ENCODE data around the gene SBSN. TPM values are rescaled to one million over a fixed set of nuclear protein-coding genes. Genes with fewer than 3 reads are reported as not detected.

SBSN gene
- total RNA-seq, 1 donor from 2014 or later = not detected

GRCh38 chr19:35534803-35535480 lies 6.8 kb upstream of the SBSN start:
- H3K4me3 ChIP-seq (ENCODE audit: low read length in 3 of 3) = no peak overlapping the region
- H3K4me1 ChIP-seq (ENCODE audit: control insufficient read depth in 3 of 3, insufficient read depth in 3 of 3, low read length in 3 of 3) = peaks cover 0 to 5% (median 0%) of the 10 kb centered on the region in 3 donors
- H3K27ac ChIP-seq (ENCODE audit: low read depth, low read length) = no peak overlapping the region
- H3K27me3 ChIP-seq (ENCODE audit: control insufficient read depth in 3 of 3, insufficient read depth in 3 of 3, low read length in 3 of 3) = peaks cover 23 to 52% (median 49%) of the 10 kb centered on the region in 3 donors
- H3K9me3 ChIP-seq (ENCODE audit: control insufficient read depth in 3 of 3, low read length in 3 of 3) = no peaks in the 10 kb centered on the region
- no peaks in the 10 kb centered on the region for H3K36me3 ChIP-seq (ENCODE audit: control insufficient read depth in 3 of 3, insufficient read depth in 3 of 3, low read length in 3 of 3)
- no peak overlapping the region for H3K9ac ChIP-seq (ENCODE audit: low read depth in 1 of 3, low read length in 3 of 3)

- Histone ChIP-seq H3K27me3 (ENCODE audit: control insufficient read depth in 3 of 3, insufficient read depth in 3 of 3, low read length in 3 of 3) (peaks cover 31 to 62% (median 58%) of the 10 kb centered on the region in 3 donors), H3K9me3 (ENCODE audit: control insufficient read depth in 3 of 3, low read length in 3 of 3) (no peaks in the 10 kb centered on the region), H3K4me1 (ENCODE audit: control insufficient read depth in 3 of 3, insufficient read depth in 3 of 3, low read length in 3 of 3) (peaks cover 0 to 5% (median 0%) of the 10 kb centered on the region in 3 donors), H3K36me3 (ENCODE audit: control insufficient read depth in 3 of 3, insufficient read depth in 3 of 3, low read length in 3 of 3) (no peaks in the 10 kb centered on the region), H3K27ac (ENCODE audit: low read depth, low read length) (no peak overlapping the region), H3K4me3 (ENCODE audit: low read length in 3 of 3) (no peak overlapping the region), H3K9ac (ENCODE audit: low read depth in 1 of 3, low read length in 3 of 3) (no peak overlapping the region)
Observed at GRCh38 chr19:35533822-35534392, 5.8 kb upstream of the SBSN start.

- no peak within 1 kb of the TSS for H3K9ac ChIP-seq (ENCODE audit: low read depth in 1 of 3, low read length in 3 of 3)
- H3K27me3 ChIP-seq (ENCODE audit: control insufficient read depth in 3 of 3, insufficient read depth in 3 of 3, low read length in 3 of 3) = peaks cover 37 to 68% (median 63%) of the 10 kb centered on the region in 3 donors
- H3K4me3 ChIP-seq (ENCODE audit: low read length in 3 of 3) = no peak within 1 kb of the TSS
- peaks cover 0 to 5% (median 0%) of the 10 kb centered on the region in 3 donors for H3K4me1 ChIP-seq (ENCODE audit: control insufficient read depth in 3 of 3, insufficient read depth in 3 of 3, low read length in 3 of 3)
- no peaks in the 10 kb centered on the region for H3K36me3 ChIP-seq (ENCODE audit: control insufficient read depth in 3 of 3, insufficient read depth in 3 of 3, low read length in 3 of 3)
- H3K27ac ChIP-seq (ENCODE audit: low read depth, low read length) = no peak within 1 kb of the TSS
- H3K9me3 ChIP-seq (ENCODE audit: control insufficient read depth in 3 of 3, low read length in 3 of 3) = no peaks in the 10 kb centered on the region
Observed at GRCh38 chr19:35533201-35533821, 5.2 kb upstream of the SBSN start, which contains the start of gene GAPDHS. GAPDHS (plus strand) TSS chr19:35533456; CDS start chr19:35533528, 72 bp downstream.

GRCh38 chr19:35531291-35531690 lies 3.2 kb upstream of the SBSN start:
- H3K27ac ChIP-seq (ENCODE audit: low read depth, low read length) = no peak overlapping the region
- H3K9me3 ChIP-seq (ENCODE audit: control insufficient read depth in 3 of 3, low read length in 3 of 3) = no peaks in the 10 kb centered on the region
- peaks cover 0 to 5% (median 0%) of the 10 kb centered on the region in 3 donors for H3K4me1 ChIP-seq (ENCODE audit: control insufficient read depth in 3 of 3, insufficient read depth in 3 of 3, low read length in 3 of 3)
- H3K4me3 ChIP-seq (ENCODE audit: low read length in 3 of 3) = no peak overlapping the region
- no peak overlapping the region for H3K9ac ChIP-seq (ENCODE audit: low read depth in 1 of 3, low read length in 3 of 3)
- no peaks in the 10 kb centered on the region for H3K36me3 ChIP-seq (ENCODE audit: control insufficient read depth in 3 of 3, insufficient read depth in 3 of 3, low read length in 3 of 3)
- H3K27me3 ChIP-seq (ENCODE audit: control insufficient read depth in 3 of 3, insufficient read depth in 3 of 3, low read length in 3 of 3) = peaks cover 44 to 70% (median 66%) of the 10 kb centered on the region in 3 donors

- Histone ChIP-seq H3K4me1 (ENCODE audit: control insufficient read depth in 3 of 3, insufficient read depth in 3 of 3, low read length in 3 of 3) (peaks cover 0 to 5% (median 0%) of the 10 kb centered on the region in 3 donors), H3K27ac (ENCODE audit: low read depth, low read length) (no peak overlapping the region), H3K9ac (ENCODE audit: low read depth in 1 of 3, low read length in 3 of 3) (no peak overlapping the region), H3K4me3 (ENCODE audit: low read length in 3 of 3) (no peak overlapping the region), H3K27me3 (ENCODE audit: control insufficient read depth in 3 of 3, insufficient read depth in 3 of 3, low read length in 3 of 3) (peaks cover 44 to 72% (median 69%) of the 10 kb centered on the region in 3 donors), H3K9me3 (ENCODE audit: control insufficient read depth in 3 of 3, low read length in 3 of 3) (no peaks in the 10 kb centered on the region), H3K36me3 (ENCODE audit: control insufficient read depth in 3 of 3, insufficient read depth in 3 of 3, low read length in 3 of 3) (no peaks in the 10 kb centered on the region)
Observed at GRCh38 chr19:35529241-35530218, 1.4 kb upstream of the SBSN start.

DNA sequence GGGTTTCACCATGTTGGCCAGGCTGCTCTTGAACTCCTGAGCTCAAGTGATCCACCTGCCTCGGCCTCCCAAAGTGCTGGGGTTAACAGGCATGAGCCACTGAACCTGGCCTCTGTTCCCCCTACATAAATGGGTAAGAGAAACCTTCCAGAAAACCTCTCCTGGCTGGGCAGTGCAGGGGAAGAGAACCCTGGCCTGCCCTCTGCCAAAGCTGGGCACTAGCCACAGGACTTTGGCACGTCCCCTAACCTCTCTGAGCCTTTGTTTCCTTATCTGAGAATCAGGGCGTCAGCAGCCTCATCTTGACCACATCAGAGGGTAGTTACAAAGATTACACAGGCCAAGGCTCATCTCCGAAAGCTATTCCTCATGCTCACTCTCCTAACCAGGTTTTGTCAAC lies 2.2 kb downstream of the SBSN start:
- H3K9ac ChIP-seq (ENCODE audit: low read depth in 1 of 3, low read length in 3 of 3) = no peak overlapping the region
- H3K4me1 ChIP-seq (ENCODE audit: control insufficient read depth in 3 of 3, insufficient read depth in 3 of 3, low read length in 3 of 3) = no peaks in the 10 kb centered on the region
- no peak overlapping the region for H3K4me3 ChIP-seq (ENCODE audit: low read length in 3 of 3)
- no peak overlapping the region for H3K27ac ChIP-seq (ENCODE audit: low read depth, low read length)
- H3K9me3 ChIP-seq (ENCODE audit: control insufficient read depth in 3 of 3, low read length in 3 of 3) = no peaks in the 10 kb centered on the region
- H3K36me3 ChIP-seq (ENCODE audit: control insufficient read depth in 3 of 3, insufficient read depth in 3 of 3, low read length in 3 of 3) = no peaks in the 10 kb centered on the region
- peaks cover 31 to 50% (median 47%) of the 10 kb centered on the region in 3 donors for H3K27me3 ChIP-seq (ENCODE audit: control insufficient read depth in 3 of 3, insufficient read depth in 3 of 3, low read length in 3 of 3)

DNA sequence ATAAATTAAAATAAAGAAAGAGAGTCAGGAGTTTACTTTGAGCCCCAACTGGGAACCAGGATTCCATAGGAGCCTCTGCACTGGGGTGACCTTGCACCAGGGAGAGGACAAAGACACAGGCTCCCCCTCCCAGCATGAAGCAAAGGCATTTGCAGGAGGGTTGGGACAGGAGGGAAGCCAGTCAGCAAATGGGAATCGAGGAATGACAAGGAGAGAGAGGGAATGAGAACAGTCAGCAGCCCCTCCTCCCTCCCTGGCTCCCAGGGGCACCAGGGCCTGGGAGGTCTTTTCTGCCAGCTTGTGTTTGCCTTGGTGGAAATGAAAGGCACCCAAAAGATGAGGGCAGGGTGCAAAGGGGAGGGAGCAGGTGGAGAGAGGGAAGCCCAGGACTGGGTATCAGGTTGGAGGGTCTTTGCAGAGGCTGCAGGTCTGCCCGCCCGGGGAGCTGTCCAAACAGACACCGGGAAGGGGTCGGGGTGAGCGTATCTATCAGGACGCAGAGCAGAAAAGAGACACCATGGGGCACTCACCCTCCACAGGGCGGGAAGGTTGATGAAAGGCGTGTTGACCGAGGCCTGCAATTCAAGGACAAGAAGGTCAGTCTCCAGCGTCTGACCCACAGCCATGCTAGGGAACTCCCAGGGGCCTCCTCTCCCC lies 3.8 kb downstream of the SBSN start:
- peaks cover 26 to 50% (median 38%) of the 10 kb centered on the region in 3 donors for H3K27me3 ChIP-seq (ENCODE audit: control insufficient read depth in 3 of 3, insufficient read depth in 3 of 3, low read length in 3 of 3)
- H3K4me3 ChIP-seq (ENCODE audit: low read length in 3 of 3) = no peak overlapping the region
- H3K36me3 ChIP-seq (ENCODE audit: control insufficient read depth in 3 of 3, insufficient read depth in 3 of 3, low read length in 3 of 3) = no peaks in the 10 kb centered on the region
- H3K4me1 ChIP-seq (ENCODE audit: control insufficient read depth in 3 of 3, insufficient read depth in 3 of 3, low read length in 3 of 3) = no peaks in the 10 kb centered on the region
- no peak overlapping the region for H3K9ac ChIP-seq (ENCODE audit: low read depth in 1 of 3, low read length in 3 of 3)
- H3K27ac ChIP-seq (ENCODE audit: low read depth, low read length) = no peak overlapping the region
- no peaks in the 10 kb centered on the region for H3K9me3 ChIP-seq (ENCODE audit: control insufficient read depth in 3 of 3, low read length in 3 of 3)

DNA sequence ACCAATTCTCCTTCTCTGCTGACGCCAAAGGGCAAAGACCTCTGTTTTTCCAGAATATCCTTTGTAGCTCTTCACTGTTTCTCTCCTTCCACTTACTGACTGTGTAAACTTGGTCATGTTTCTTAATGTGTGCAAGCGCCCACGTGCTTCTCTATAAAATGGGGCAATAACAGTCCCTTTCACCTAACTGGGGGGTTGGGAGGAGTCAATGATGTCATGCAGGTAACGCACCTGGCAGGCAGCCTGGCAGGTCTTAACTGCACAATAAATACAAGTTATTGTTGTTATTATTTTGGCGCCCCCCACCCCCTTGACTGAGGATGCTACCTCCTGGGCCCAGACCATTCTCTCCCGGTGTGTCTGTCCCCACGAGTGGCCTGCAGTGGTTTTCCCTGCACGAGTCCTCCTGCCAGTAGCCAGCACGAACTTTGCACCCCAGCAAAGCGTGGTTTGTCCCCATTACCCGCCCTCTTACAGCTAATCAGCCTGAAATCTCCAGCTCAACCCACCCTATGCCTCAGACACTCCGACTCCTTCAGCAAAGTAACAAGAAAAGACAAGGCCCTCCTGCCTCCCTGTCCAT lies 5.3 kb downstream of the SBSN start:
- Histone ChIP-seq H3K4me3 (ENCODE audit: low read length in 3 of 3) (no peak overlapping the region), H3K9ac (ENCODE audit: low read depth in 1 of 3, low read length in 3 of 3) (no peak overlapping the region), H3K4me1 (ENCODE audit: control insufficient read depth in 3 of 3, insufficient read depth in 3 of 3, low read length in 3 of 3) (no peaks in the 10 kb centered on the region), H3K36me3 (ENCODE audit: control insufficient read depth in 3 of 3, insufficient read depth in 3 of 3, low read length in 3 of 3) (no peaks in the 10 kb centered on the region), H3K27ac (ENCODE audit: low read depth, low read length) (no peak overlapping the region), H3K27me3 (ENCODE audit: control insufficient read depth in 3 of 3, insufficient read depth in 3 of 3, low read length in 3 of 3) (peaks cover 20 to 44% (median 34%) of the 10 kb centered on the region in 3 donors), H3K9me3 (ENCODE audit: control insufficient read depth in 3 of 3, low read length in 3 of 3) (no peaks in the 10 kb centered on the region)

Data from skeletal muscle tissue (tissue), 4 donors.